ENCODE results near the gene NR2E1.

The NR2E1 gene

GRCh38 chr6:108209738-108210137, 43.9 kb downstream of the NR2E1 start:
- no peak for DNase-seq (ENCODE audit: low read depth)
- TF ChIP-seq CTCF (conservative IDR thresholded peaks at IDR 0.05; ENCODE audit: low read depth, low read length) = no peak
- no peak overlapping the region for H3K4me3 ChIP-seq (ENCODE audit: low read depth, low read length)

- no peak for TF ChIP-seq CTCF (conservative IDR thresholded peaks at IDR 0.05; ENCODE audit: low read depth, low read length)
- no peak overlapping the region for H3K4me3 ChIP-seq (ENCODE audit: low read depth, low read length)
- no peak for DNase-seq (ENCODE audit: low read depth)
These were observed 44.7 kb downstream of the NR2E1 start for GRCh38 chr6:108210556-108210955.

GRCh38 chr6:108211671-108212070, 45.8 kb downstream of the NR2E1 start:
- no peak for DNase-seq (ENCODE audit: low read depth)
- H3K4me3 ChIP-seq (ENCODE audit: low read depth, low read length) = no peak overlapping the region
- TF ChIP-seq CTCF (conservative IDR thresholded peaks at IDR 0.05; ENCODE audit: low read depth, low read length) = no peak

- no peak for DNase-seq (ENCODE audit: low read depth)
- H3K4me3 ChIP-seq (ENCODE audit: low read depth, low read length) = no peak overlapping the region
- no peak for TF ChIP-seq CTCF (conservative IDR thresholded peaks at IDR 0.05; ENCODE audit: low read depth, low read length)
These were observed 56.2 kb downstream of the NR2E1 start for GRCh38 chr6:108222064-108222463.

GRCh38 chr6:108222504-108222903, 56.7 kb downstream of the NR2E1 start:
- DNase-seq (ENCODE audit: low read depth) = peak; percentile 53
- no peak overlapping the region for H3K4me3 ChIP-seq (ENCODE audit: low read depth, low read length)
- no peak for TF ChIP-seq CTCF (conservative IDR thresholded peaks at IDR 0.05; ENCODE audit: low read depth, low read length)

GRCh38 chr6:108227290-108227689, 61.5 kb downstream of the NR2E1 start:
- TF ChIP-seq CTCF (conservative IDR thresholded peaks at IDR 0.05; ENCODE audit: low read depth, low read length) = no peak
- H3K4me3 ChIP-seq (ENCODE audit: low read depth, low read length) = no peak overlapping the region
- DNase-seq (ENCODE audit: low read depth) = no peak

- no peak for TF ChIP-seq CTCF (conservative IDR thresholded peaks at IDR 0.05; ENCODE audit: low read depth, low read length)
- no peak overlapping the region for H3K4me3 ChIP-seq (ENCODE audit: low read depth, low read length)
- DNase-seq (ENCODE audit: low read depth) = no peak
These were observed 62.6 kb downstream of the NR2E1 start for GRCh38 chr6:108228416-108228815.

Measured in choroid plexus epithelial cell (primary cell).